ENCODE data around the gene MAPKAP1.
A peak's percentile ranks its signal among the peaks of the same experiment; 100 is the strongest.

The MAPKAP1 gene

GRCh38 chr9:125739436-125739835 is 32.4 kb upstream of the MAPKAP1 start:
- no peak overlapping the region for H3K4me3 ChIP-seq (ENCODE audit: low read length)
- TF ChIP-seq, protein P1, sequence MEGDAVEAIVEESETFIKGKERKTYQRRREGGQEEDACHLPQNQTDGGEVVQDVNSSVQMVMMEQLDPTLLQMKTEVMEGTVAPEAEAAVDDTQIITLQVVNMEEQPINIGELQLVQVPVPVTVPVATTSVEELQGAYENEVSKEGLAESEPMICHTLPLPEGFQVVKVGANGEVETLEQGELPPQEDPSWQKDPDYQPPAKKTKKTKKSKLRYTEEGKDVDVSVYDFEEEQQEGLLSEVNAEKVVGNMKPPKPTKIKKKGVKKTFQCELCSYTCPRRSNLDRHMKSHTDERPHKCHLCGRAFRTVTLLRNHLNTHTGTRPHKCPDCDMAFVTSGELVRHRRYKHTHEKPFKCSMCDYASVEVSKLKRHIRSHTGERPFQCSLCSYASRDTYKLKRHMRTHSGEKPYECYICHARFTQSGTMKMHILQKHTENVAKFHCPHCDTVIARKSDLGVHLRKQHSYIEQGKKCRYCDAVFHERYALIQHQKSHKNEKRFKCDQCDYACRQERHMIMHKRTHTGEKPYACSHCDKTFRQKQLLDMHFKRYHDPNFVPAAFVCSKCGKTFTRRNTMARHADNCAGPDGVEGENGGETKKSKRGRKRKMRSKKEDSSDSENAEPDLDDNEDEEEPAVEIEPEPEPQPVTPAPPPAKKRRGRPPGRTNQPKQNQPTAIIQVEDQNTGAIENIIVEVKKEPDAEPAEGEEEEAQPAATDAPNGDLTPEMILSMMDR (IDR thresholded peaks at IDR 0.05; ENCODE audit: insufficient read depth, low read depth, low read length, missing control alignments) = no peak
- DNase-seq (ENCODE audit: low read depth) = no peak

- H3K4me3 ChIP-seq (ENCODE audit: low read length) = no peak overlapping the region
- DNase-seq (ENCODE audit: low read depth) = peak; percentile 26
- TF ChIP-seq, protein P1 (IDR thresholded peaks at IDR 0.05; ENCODE audit: insufficient read depth, low read depth, low read length, missing control alignments) = no peak
Observed at GRCh38 chr9:125732562-125732961, 25.6 kb upstream of the MAPKAP1 start.

DNA sequence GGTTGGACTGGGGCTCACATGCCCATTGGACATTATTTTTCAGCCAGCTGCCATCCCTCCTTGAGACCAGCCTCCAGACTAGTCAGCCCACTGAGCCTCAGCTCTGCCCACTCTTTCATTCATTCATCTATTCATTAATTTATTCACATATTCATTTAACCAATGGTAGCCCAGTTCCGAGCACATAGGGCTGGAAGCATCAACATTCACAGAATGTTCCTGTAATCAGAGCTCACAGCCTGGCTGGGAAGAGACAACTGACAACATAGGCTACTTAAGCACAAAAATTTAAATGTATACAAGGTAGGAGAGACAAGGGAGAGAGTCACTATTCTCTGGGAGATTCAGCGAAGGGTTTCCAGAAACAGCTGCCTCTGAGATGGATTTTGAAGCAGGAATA is 23.2 kb upstream of the MAPKAP1 start:
- DNase-seq (ENCODE audit: low read depth) = no peak
- no peak overlapping the region for H3K4me3 ChIP-seq (ENCODE audit: low read length)
- TF ChIP-seq, protein P1 (IDR thresholded peaks at IDR 0.05; ENCODE audit: insufficient read depth, low read depth, low read length, missing control alignments) = no peak

GRCh38 chr9:125726456-125727132 is 19.6 kb upstream of the MAPKAP1 start:
- DNase-seq (ENCODE audit: low read depth) = no peak
- H3K4me3 ChIP-seq (ENCODE audit: low read length) = no peak overlapping the region
- TF ChIP-seq, protein P1 (IDR thresholded peaks at IDR 0.05; ENCODE audit: insufficient read depth, low read depth, low read length, missing control alignments) = no peak

DNA sequence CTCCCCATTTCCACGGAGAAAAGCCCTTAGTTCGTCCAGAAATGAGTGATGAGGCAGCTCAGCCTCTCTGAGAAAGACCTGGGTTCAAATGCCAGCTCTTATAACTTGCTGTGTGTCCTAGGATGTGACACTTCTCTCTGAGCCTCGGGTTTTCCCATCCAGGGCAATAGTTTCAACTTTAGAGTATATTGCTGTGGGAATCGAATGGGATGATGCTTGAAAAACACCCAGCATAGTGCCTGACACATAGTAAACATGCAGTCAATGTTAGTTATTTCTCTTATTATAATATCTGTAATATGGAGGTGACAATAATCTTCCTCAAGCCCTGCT is 430 bp upstream of the MAPKAP1 start:
- H3K4me3 ChIP-seq (ENCODE audit: low read length) = peak overlapping the region; percentile 4

DNA sequence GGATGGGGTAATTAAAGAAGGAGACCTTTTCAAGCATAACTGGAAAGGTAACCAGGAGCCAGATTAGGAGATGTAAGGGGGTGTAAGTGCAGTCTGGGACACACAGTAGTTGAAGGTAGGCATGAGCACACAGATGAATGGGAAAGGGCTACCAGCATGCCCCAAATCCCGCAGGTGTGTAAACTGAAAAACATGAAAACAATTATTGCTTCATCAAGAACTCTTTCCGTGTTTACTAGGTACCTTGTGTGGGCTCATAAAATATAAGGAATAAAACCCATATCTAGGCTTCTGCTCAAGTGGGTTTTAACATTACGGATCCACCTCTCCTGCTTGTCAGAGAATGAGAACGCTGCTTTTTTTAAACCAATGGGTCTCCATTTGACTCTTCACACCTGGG is 1.1 kb downstream of the MAPKAP1 start:
- peak overlapping the region; percentile 60 for H3K4me3 ChIP-seq (ENCODE audit: low read length)
- TF ChIP-seq, protein P1 (IDR thresholded peaks at IDR 0.05; ENCODE audit: insufficient read depth, low read depth, low read length, missing control alignments) = no peak
- DNase-seq (ENCODE audit: low read depth) = no peak

More for the DNA sequence above, 430 bp upstream of the MAPKAP1 start:
- no peak for DNase-seq (ENCODE audit: low read depth)
- TF ChIP-seq, protein P1 (IDR thresholded peaks at IDR 0.05; ENCODE audit: insufficient read depth, low read depth, low read length, missing control alignments) = no peak

DNA sequence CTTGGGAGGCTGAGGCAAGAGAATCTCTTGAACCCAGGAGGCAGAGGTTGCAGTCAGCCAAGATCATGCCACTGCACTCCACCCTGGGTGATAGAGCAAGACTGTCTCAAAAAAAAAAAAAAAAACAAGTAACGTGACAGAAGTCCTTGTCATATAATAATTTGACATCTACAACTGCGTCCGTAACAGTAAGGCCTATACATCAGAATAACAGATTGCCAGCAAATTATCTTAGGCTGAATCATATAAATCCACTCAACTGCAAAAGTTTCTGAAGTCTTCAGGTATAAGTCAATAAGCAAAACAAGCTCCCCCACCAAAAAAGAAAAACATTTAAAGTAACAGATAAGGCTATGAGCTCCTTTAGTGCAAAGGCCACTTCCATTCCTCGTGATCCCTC is 3.3 kb downstream of the MAPKAP1 start:
- TF ChIP-seq, protein P1 (IDR thresholded peaks at IDR 0.05; ENCODE audit: insufficient read depth, low read depth, low read length, missing control alignments) = no peak
- H3K4me3 ChIP-seq (ENCODE audit: low read length) = no peak overlapping the region
- no peak for DNase-seq (ENCODE audit: low read depth)
